ENCODE measurements around the gene NPY.

The NPY gene

DNA sequence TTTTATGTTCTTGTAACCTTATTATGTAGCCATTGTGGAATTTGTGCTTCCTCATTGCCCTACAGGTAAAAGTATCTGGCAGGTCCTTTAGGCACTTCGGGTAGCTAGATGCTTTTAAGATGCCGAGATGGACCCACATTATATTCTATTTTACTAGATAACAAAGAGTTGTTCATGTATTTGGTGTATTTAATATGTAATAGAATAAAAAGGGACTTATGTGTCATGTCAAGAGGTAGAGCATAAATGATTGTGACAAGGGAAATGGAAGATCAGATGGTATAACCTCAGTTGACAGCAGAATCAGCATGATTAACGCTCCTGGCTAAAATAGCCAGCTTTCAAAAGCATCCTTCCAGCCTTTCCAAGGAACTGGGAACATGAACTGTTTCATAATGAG is 50.6 kb downstream of the NPY start:
- Mint-ChIP-seq H3K27ac (no peak overlapping the region), H3K4me3 (no peak overlapping the region), H3K36me3 (ENCODE audit: low read depth) (no peaks in the 10 kb centered on the region), H3K27me3 (peaks cover 22% of the 10 kb centered on the region), H3K4me1 (ENCODE audit: low read depth) (no peaks in the 10 kb centered on the region), H3K9me3 (peaks cover 6% of the 10 kb centered on the region)

DNA sequence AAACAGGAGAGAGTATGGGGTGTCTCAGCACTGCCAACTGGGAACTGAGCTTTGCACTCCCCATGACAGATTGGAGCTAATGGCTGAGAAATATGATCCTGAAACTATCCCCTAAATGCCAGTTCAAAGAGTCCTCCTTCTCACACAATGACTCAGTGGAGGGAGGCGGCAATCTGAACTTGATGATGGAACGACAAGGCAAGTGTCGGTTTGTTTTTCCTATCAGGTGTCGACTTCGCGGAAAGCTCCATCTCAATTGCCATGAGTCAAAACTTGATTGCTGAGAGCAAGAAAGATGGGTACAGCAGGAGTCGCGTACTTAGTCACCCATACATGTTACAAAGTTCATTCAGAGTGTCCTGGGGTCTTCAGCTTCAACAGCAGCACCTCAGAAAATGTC is 52.5 kb downstream of the NPY start:
- Mint-ChIP-seq H3K4me3 (no peak overlapping the region), H3K36me3 (ENCODE audit: low read depth) (no peaks in the 10 kb centered on the region), H3K4me1 (ENCODE audit: low read depth) (no peaks in the 10 kb centered on the region), H3K27me3 (peaks cover 22% of the 10 kb centered on the region), H3K27ac (no peak overlapping the region), H3K9me3 (peaks cover 6% of the 10 kb centered on the region)

DNA sequence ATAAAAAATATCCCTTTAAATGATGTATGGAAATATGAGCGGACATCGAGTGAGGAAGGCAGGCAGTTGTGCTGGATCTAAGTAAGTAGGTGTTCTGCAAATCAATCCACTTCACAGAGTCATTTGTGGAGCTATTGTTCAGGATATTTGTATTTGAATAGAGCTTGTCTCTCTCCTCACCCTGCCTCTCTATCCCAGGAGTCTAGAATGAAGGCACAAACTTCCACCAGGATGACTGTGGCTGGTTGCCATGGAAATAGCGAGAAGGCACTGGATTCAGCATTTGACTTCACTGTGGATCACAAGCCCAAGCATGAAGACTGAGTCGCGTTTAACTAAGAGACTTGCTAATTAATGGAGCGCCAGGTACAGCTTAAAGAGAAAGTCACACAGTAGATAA is 53.2 kb downstream of the NPY start:
- Mint-ChIP-seq H3K36me3 (ENCODE audit: low read depth) (no peaks in the 10 kb centered on the region), H3K27ac (no peak overlapping the region), H3K4me3 (no peak overlapping the region), H3K9me3 (peaks cover 6% of the 10 kb centered on the region), H3K27me3 (peaks cover 21% of the 10 kb centered on the region), H3K4me1 (ENCODE audit: low read depth) (no peaks in the 10 kb centered on the region)

DNA sequence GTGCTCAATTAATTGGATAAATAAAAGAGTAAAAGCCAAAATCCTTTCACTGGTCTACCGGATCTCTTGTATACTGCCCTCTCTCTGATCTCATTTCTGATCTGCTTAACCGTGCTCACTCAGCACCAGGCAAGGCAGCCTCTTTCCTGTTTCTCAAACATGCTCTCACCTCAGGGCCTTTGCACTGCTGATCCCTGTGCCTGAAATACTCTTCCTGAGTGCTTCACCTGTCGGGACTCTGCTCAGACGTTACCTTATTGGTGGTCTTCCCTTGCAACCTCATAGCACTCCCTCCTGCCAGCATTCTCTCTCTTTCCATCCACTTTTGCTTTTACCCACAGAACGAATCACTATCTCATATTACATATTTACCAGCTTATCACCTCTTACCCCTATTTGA is 55.6 kb downstream of the NPY start:
- Mint-ChIP-seq H3K9me3 (no peaks in the 10 kb centered on the region), H3K27ac (no peak overlapping the region), H3K27me3 (peaks cover 11% of the 10 kb centered on the region), H3K36me3 (ENCODE audit: low read depth) (no peaks in the 10 kb centered on the region), H3K4me3 (no peak overlapping the region), H3K4me1 (ENCODE audit: low read depth) (no peaks in the 10 kb centered on the region)

DNA sequence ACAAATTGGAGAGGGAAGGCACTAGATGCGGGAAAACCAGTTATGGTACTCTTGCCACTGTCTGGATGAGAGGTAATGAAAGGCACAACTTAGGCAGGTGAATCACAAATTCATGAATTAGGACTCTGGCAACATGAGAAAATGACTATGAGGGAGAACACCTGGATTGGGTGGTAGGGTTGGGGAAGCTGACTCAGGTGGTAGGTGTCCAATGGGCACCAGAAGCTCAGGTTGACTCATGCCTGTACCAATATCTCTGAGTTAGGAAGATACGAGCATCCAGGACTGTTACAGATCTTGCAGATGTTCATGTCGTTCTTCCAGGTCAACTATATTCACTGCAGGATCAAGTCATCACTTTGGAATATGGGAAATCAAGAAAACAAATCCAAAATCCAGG is 56.7 kb downstream of the NPY start:
- Mint-ChIP-seq H3K36me3 (ENCODE audit: low read depth) (no peaks in the 10 kb centered on the region), H3K27ac (no peak overlapping the region), H3K27me3 (peaks cover 6% of the 10 kb centered on the region), H3K9me3 (no peaks in the 10 kb centered on the region), H3K4me1 (ENCODE audit: low read depth) (no peaks in the 10 kb centered on the region), H3K4me3 (no peak overlapping the region)

All from stimulated activated naive CD8-positive, alpha-beta T cell treated with anti-CD3 and anti-CD28 coated beads, Interleukin-15, Interleukin-2, amounts not matched to agents 100 ng/mL and 50 ng/mL, for 24 hours (primary cell).